ENCODE measurements around the gene ARL4D.
A peak's percentile ranks its signal among the peaks of the same experiment; 100 is the strongest.

ARL4D gene

DNA sequence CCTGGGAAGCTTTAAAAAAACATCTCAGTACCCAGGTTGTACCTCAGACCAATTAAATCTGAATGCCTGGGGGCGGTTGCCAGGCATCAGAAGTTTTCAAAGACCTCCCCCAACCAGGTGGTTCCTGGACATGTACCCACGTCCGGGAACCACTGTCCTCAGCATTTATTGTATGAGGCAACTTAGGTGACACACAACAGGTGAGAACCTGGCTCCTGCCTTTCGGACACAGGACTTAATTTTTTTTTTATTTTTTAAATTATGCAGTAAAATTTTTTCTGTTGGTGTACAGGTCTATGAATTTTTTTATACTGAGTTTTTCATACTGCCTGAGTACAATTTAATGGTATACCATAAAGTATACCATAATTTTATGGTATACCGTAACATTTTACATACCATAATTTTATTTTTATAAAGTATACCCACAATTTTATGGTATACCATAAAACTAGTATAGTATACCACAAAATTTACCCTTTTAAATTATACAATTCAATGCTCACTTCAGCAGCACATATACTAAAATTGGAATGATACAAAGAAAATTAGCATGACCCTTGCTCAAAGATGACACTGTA is 46.3 kb downstream of the ARL4D start:
- TF ChIP-seq JUND (IDR thresholded peaks at IDR 0.05; ENCODE audit: low read depth): no peak
- DNase-seq (ENCODE audit: low read depth in 1 of 2, low spot score in 1 of 2): no peak

DNA sequence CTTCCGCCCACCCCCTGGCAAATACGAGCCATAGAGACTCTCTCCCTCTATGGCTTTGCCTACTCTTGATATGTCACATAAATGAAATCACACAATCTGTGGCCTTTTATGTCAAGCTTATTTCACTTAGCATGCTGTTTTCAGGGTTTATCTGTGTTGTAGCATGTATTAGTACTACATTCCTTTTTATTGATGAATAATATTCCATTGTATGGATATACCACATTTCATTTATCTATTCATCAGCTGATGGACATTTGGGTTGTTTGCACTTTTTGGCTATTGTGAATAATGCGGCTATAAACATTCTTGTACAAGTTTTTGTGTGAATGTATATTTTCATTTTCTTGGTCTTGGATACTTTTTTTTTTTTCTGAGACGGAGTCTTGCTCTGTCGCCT is 48.0 kb downstream of the ARL4D start:
- TF ChIP-seq JUND (IDR thresholded peaks at IDR 0.05; ENCODE audit: low read depth): no peak

More for the DNA sequence above, 46.3 kb downstream of the ARL4D start:
- in situ Hi-C loops (cut with HindIII; ENCODE audit: low pct_unique_long_range_greater_than_20kb, low sequenced_read_pairs): no loop called here

DNA sequence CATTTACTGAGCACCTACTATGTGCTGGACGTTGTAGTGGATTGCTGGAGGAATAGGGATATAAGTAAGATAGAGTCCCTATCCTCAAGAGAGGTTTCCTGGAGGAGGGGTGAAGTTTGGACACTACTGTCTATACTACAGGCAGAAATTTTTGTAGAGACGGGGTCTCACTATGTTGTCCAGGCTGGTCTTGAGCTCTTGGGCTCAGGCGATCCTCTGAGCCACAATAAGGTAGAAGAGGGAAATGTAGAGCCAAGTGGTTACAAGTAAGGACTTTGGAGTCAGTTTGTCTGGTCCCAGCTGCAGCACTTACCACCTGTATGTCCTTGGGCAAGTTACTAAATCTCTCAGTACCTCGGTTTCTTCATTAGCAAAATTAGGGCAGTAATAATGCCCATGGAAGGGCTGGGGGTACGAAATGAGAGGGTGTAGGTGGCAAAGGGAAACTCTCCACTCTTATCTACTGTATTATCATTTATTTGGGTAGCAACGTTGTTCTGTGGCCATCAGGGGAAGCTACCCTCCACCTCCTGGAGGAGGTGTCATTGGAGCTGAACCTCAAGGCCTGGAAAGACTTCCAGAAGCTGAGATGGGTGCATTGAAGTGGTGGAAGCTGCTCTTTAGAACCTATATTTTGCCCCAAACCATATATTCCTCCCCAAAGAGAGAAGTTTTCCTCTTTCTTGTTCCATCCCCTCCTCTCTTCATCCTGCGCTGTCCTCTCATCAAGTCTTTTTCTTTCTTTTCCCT is 50.1 kb downstream of the ARL4D start:
- TF ChIP-seq JUND (IDR thresholded peaks at IDR 0.05; ENCODE audit: low read depth): no peak
- in situ Hi-C loops (cut with HindIII; ENCODE audit: low pct_unique_long_range_greater_than_20kb, low sequenced_read_pairs): no loop called here

More for the DNA sequence above, 48.0 kb downstream of the ARL4D start:
- no peak for DNase-seq (ENCODE audit: low read depth in 1 of 2, low spot score in 1 of 2)
- in situ Hi-C loops (cut with HindIII; ENCODE audit: low pct_unique_long_range_greater_than_20kb, low sequenced_read_pairs): no loop called here

DNA sequence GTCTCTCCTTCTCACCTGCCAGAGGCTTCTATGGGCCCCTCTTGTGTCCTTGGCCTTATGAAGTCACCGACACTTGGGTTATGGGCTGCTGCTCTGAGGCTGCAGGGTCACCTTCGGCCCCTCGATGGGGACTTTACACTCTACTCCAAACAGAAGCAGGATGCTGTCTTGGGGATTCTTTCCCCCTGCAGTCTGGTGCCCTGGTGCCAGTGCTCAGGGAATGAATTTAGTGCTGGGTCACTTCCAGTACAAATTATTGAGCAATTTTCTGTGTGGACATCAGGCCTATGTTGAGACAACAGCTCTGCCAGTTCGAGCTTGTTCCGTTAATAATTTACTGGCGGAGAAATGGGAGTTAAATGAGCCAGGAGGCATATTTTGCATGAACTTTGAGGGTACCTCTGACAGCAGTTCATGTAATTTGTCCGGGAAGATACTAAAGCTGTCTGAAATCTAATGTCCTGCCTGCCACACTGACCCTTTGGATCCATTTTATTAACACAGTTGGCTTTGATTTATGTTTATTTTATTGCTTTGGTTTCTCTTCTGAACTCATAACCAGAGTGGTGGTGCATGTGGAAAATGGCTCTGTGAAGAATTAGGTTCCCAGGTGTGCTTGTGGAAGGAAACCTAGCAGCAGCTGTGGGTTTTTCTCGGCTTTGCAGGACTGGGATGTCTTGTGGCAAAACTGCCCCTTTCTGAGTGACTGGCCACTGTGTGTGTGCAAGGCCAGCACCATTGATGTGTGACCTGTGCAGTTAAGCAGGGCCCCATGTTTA is 50.9 kb downstream of the ARL4D start:
- in situ Hi-C loops (cut with HindIII; ENCODE audit: low pct_unique_long_range_greater_than_20kb, low sequenced_read_pairs): no loop called here
- TF ChIP-seq JUND (IDR thresholded peaks at IDR 0.05; ENCODE audit: low read depth): no peak
- DNase-seq (ENCODE audit: low read depth in 1 of 2, low spot score in 1 of 2): peak in 1 of 2 experiments; percentile 43

More for the DNA sequence above, 50.1 kb downstream of the ARL4D start:
- DNase-seq (ENCODE audit: low read depth in 1 of 2, low spot score in 1 of 2): no peak
